ENCODE measurements around the gene HEXIM2. TPM values are rescaled to one million over a fixed set of nuclear protein-coding genes. Genes with fewer than 3 reads are reported as not detected.

HEXIM2 gene
- total and polyA plus RNA-seq, 2 of the 13 experiments (the other 11 are each of a cell fraction or from before 2014, with no cell fraction given) = 27.1 to 32.4 TPM

GRCh38 chr17:45170931-45171337 is 9.3 kb downstream of the HEXIM2 start (continued):
- TF ChIP-seq RNF219 (CRISPR knock-in tag; IDR thresholded peaks at IDR 0.05) (no peak), ZNF431 (CRISPR knock-in tag; IDR thresholded peaks at IDR 0.05; ENCODE audit: borderline replicate concordance, low read depth) (0 out of 2 replicates have a peak, but pooled peaks have one; percentile 51), IKZF4 (CRISPR knock-in tag; IDR thresholded peaks at IDR 0.05; ENCODE audit: borderline replicate concordance, low read depth, not compliant biosample characterization) (no peak), ZNF780A (CRISPR knock-in tag; IDR thresholded peaks at IDR 0.05) (no peak), HINFP (CRISPR knock-in tag; IDR thresholded peaks at IDR 0.05; ENCODE audit: low read depth) (no peak), YY1 (IDR thresholded peaks at IDR 0.05; ENCODE audit: insufficient read depth, insufficient replicate concordance, low read depth, low read length) (no peak), ZNF761 (CRISPR knock-in tag; conservative IDR thresholded peaks at IDR 0.05) (0 out of 2 replicates have a peak, but pooled peaks have one; percentile 3), PREB (CRISPR knock-in tag; IDR thresholded peaks at IDR 0.05) (no peak), ZBTB34 (CRISPR knock-in tag; IDR thresholded peaks at IDR 0.05) (no peak), ZNF589 (CRISPR knock-in tag; conservative IDR thresholded peaks at IDR 0.05) (no peak), ZNF672 (CRISPR knock-in tag; IDR thresholded peaks at IDR 0.05) (no peak), NFKB2 (CRISPR knock-in tag; IDR thresholded peaks at IDR 0.05; ENCODE audit: borderline replicate concordance) (no peak), AGO2 (optimal IDR thresholded peaks at IDR 0.05; ENCODE audit: low read depth, low read length) (peak; percentile 68), PTBP1 (IDR thresholded peaks at IDR 0.05; ENCODE audit: low read depth, low read length, poor library complexity, severe bottlenecking) (no peak), ZNF484 (CRISPR knock-in tag; IDR thresholded peaks at IDR 0.05; ENCODE audit: borderline replicate concordance, low read depth) (no peak), PITX1 (CRISPR knock-in tag; IDR thresholded peaks at IDR 0.05) (no peak), THRA (CRISPR knock-in tag; IDR thresholded peaks at IDR 0.05; ENCODE audit: borderline replicate concordance) (no peak), SPEN (CRISPR knock-in tag; IDR thresholded peaks at IDR 0.05; ENCODE audit: low read depth) (no peak), THAP7 (CRISPR knock-in tag; IDR thresholded peaks at IDR 0.05) (no peak), ZSCAN21 (CRISPR knock-in tag; IDR thresholded peaks at IDR 0.05; ENCODE audit: borderline replicate concordance) (no peak), LCORL (IDR thresholded peaks at IDR 0.05) (no peak), LCORL (CRISPR knock-in tag; IDR thresholded peaks at IDR 0.05) (no peak)
